H9 (cell line): ENCODE results near the gene MRPL18. TPM values are rescaled to one million over a fixed set of nuclear protein-coding genes. Genes with fewer than 3 reads are reported as not detected.
A peak's percentile ranks its signal among the peaks of the same experiment; 100 is the strongest.

Source experiments
- DNase-seq: peaks from one replicate; pipeline ENCODE4 v3.0.0-alpha.2; 2017
- H2AFZ ChIP-seq: one replicate; pipeline ENCODE4 v1.6.1; 2013; ENCODE audit warnings: mild to moderate bottlenecking, low read length, control low read depth, moderate library complexity
- H2AK5ac ChIP-seq: 2 replicates; pipeline ENCODE4 v1.6.1; 2013; ENCODE audit warnings: low read length, control low read depth, mixed read lengths; ENCODE audit not compliant: insufficient read length
- H2BK120ac ChIP-seq: one replicate; pipeline ENCODE4 v1.6.1; 2013; ENCODE audit warnings: low read depth, mild to moderate bottlenecking, low read length, control low read depth, inconsistent platforms; ENCODE audit not compliant: poor library complexity, severe bottlenecking
- H2BK12ac ChIP-seq: 2 replicates; pipeline ENCODE4 v1.6.1; 2013; ENCODE audit warnings: low read length, control low read depth, mixed read lengths, low read depth; ENCODE audit not compliant: insufficient read length
- H2BK15ac ChIP-seq: 2 replicates; pipeline ENCODE4 v1.6.1; 2013; ENCODE audit warnings: low read depth, low read length, control low read depth
- H2BK20ac ChIP-seq: one replicate; pipeline ENCODE4 v1.6.1; 2013; ENCODE audit warnings: low read depth, mild to moderate bottlenecking, low read length, control low read depth, inconsistent platforms; ENCODE audit not compliant: poor library complexity, severe bottlenecking
- H2BK5ac ChIP-seq: 2 replicates; pipeline ENCODE4 v1.6.1; 2013; ENCODE audit warnings: low read length, control low read depth, mixed read lengths; ENCODE audit not compliant: insufficient read length
- H3K14ac ChIP-seq: 2 replicates; pipeline ENCODE4 v1.6.1; 2013; ENCODE audit warnings: low read length, control low read depth; ENCODE audit not compliant: insufficient read depth
- H3K18ac ChIP-seq: 2 replicates; pipeline ENCODE4 v1.6.1; 2013; ENCODE audit warnings: low read depth, mild to moderate bottlenecking, mixed read lengths, low read length, control low read depth; ENCODE audit not compliant: insufficient read length
- H3K23ac ChIP-seq: 2 replicates; pipeline ENCODE4 v1.6.1; 2013; ENCODE audit warnings: low read length, control low read depth, mixed read lengths, low read depth; ENCODE audit not compliant: insufficient read length
- H3K23me2 ChIP-seq: 2 replicates; pipeline ENCODE4 v1.6.1; 2013; ENCODE audit warnings: low read depth, mild to moderate bottlenecking, mixed read lengths, low read length, control low read depth; ENCODE audit not compliant: insufficient read length, poor library complexity, severe bottlenecking
- H3K27ac ChIP-seq: 2 replicates; pipeline ENCODE4 v1.5.1; 2013; ENCODE audit warnings: low read length, control low read depth, mixed read lengths, low read depth; ENCODE audit not compliant: insufficient read length
- H3K27me3 ChIP-seq: 2 replicates; pipeline ENCODE4 v1.6.1; 2013; ENCODE audit warnings: low read length, control low read depth, inconsistent platforms; ENCODE audit not compliant: insufficient read depth
- H3K4ac ChIP-seq: 2 replicates; pipeline ENCODE4 v1.6.1; 2013; ENCODE audit warnings: low read depth, mild to moderate bottlenecking, control low read depth, inconsistent platforms, low read length, moderate library complexity
- H3K4me1 ChIP-seq: 2 replicates; pipeline ENCODE4 v1.6.1; 2013; ENCODE audit warnings: low read length, control low read depth, inconsistent platforms; ENCODE audit not compliant: insufficient read depth
- H3K4me2 ChIP-seq: 2 replicates; pipeline ENCODE4 v1.6.1; 2013; ENCODE audit warnings: low read length, control low read depth, mixed read lengths; ENCODE audit not compliant: insufficient read length, insufficient read depth
- H3K56ac ChIP-seq: 2 replicates; pipeline ENCODE4 v1.6.1; 2013; ENCODE audit warnings: low read depth, mild to moderate bottlenecking, mixed read lengths, low read length, control low read depth; ENCODE audit not compliant: insufficient read length
- H3K79me1 ChIP-seq: 2 replicates; pipeline ENCODE4 v1.6.1; 2013; ENCODE audit warnings: low read depth, mild to moderate bottlenecking, moderate library complexity, low read length, control low read depth, inconsistent platforms; ENCODE audit not compliant: insufficient read depth, poor library complexity, severe bottlenecking
- H3K79me2 ChIP-seq: 2 replicates; pipeline ENCODE4 v1.6.1; 2013; ENCODE audit warnings: low read length, control low read depth, inconsistent platforms; ENCODE audit not compliant: insufficient read depth
- H3K9ac ChIP-seq: 2 replicates; pipeline ENCODE4 v1.6.1; 2013; ENCODE audit warnings: low read length, control low read depth, mixed read lengths; ENCODE audit not compliant: insufficient read length; ENCODE audit errors: extremely low read depth
- H3K9me3 ChIP-seq: one replicate; pipeline ENCODE4 v1.6.1; 2013; ENCODE audit warnings: low read depth, low read length, inconsistent platforms; ENCODE audit not compliant: control insufficient read depth
- H3T11ph ChIP-seq: one replicate; pipeline ENCODE4 v1.6.1; 2013; ENCODE audit warnings: mild to moderate bottlenecking, low read length, control low read depth, inconsistent platforms
- H4K20me1 ChIP-seq: one replicate; pipeline ENCODE4 v1.6.1; 2013; ENCODE audit not compliant: control insufficient read depth, insufficient read length, insufficient read depth
- H4K5ac ChIP-seq: 2 replicates; pipeline ENCODE4 v1.6.1; 2013; ENCODE audit warnings: low read depth, mild to moderate bottlenecking, mixed read lengths, low read length, control low read depth; ENCODE audit not compliant: insufficient read length
- H4K8ac ChIP-seq: replicated peaks from 2 replicates; pipeline ENCODE4 v1.6.1; 2013; ENCODE audit warnings: low read length, control low read depth, mixed read lengths, low read depth; ENCODE audit not compliant: insufficient read length
- H4K91ac ChIP-seq: 2 replicates; pipeline ENCODE4 v1.6.1; 2013; ENCODE audit warnings: low read depth, mild to moderate bottlenecking, moderate library complexity, mixed read lengths, low read length, control low read depth; ENCODE audit not compliant: insufficient read length
- H3K27ac Mint-ChIP-seq, 3 experiments: 2 replicates in 2 of 3; 3 replicates in 1 of 3; pipeline ENCODE4 v1.8.0; 2020 to 2021; ENCODE audit warnings: mixed read lengths in 3 of 3, mild to moderate bottlenecking in 1 of 3, moderate library complexity in 1 of 3
- H3K27me3 Mint-ChIP-seq: 2 replicates; pipeline ENCODE4 v1.8.0; 2021; ENCODE audit warnings: low read depth, mild to moderate bottlenecking, moderate library complexity, mixed read lengths
- H3K36me3 Mint-ChIP-seq, 3 experiments: 2 replicates in 2 of 3; 3 replicates in 1 of 3; pipeline ENCODE4 v1.8.0; 2020 to 2021; ENCODE audit warnings: low read depth in 3 of 3, mixed read lengths in 3 of 3; ENCODE audit not compliant: insufficient read depth in 1 of 3
- H3K4me1 Mint-ChIP-seq, 2 experiments: 2 replicates each; pipeline ENCODE4 v1.8.0; 2020; ENCODE audit warnings: mixed read lengths in 2 of 2
- H3K4me3 Mint-ChIP-seq, 2 experiments: 2 replicates in 1 of 2; 3 replicates in 1 of 2; pipeline ENCODE4 v1.8.0; 2020 to 2021; ENCODE audit warnings: mild to moderate bottlenecking in 2 of 2, mixed read lengths in 2 of 2, moderate library complexity in 1 of 2
- H3K9me3 Mint-ChIP-seq, 2 experiments: 2 replicates in 1 of 2; 3 replicates in 1 of 2; pipeline ENCODE4 v1.8.0; 2020; ENCODE audit warnings: mild to moderate bottlenecking in 2 of 2, mixed read lengths in 2 of 2, moderate library complexity in 1 of 2
- WGBS: extraction: QIAGEN DNeasy Blood & Tissue Kit; methylation state at CpG from one replicate; pipeline ENCODE4 v1.1.7; 2013; ENCODE audit warnings: missing lambda C conversion rate, low lambda C conversion rate, mixed read lengths; ENCODE audit not compliant: insufficient read length; ENCODE audit errors: extremely low coverage; 5-methylcytosine and 5-hydroxymethylcytosine counted together
- total RNA-seq: library from RNA; stranded (reverse); gene quantifications from 2 replicates; pipeline ENCODE4 v1.2.1, GENCODE V29; 2021
- TF ChIP-seq, protein P1 (sequence below): fragments of 200-600 bp; sonication (generic); conservative IDR thresholded peaks from 3 replicates; pipeline ENCODE4 v1.8.0; 2021; ENCODE audit warnings: antibody characterized with exemption, mild to moderate bottlenecking

The MRPL18 gene
- total RNA-seq, 1 experiment from 2014 or later = 88.8 TPM

GRCh38 chr6:159762681-159763293 lies 27.5 kb upstream of the MRPL18 start:
- H4K5ac ChIP-seq = no peak overlapping the region
- H3K4ac ChIP-seq = no peak overlapping the region
- H2BK5ac ChIP-seq = peak overlapping the region; percentile 32
- H2BK20ac ChIP-seq = no peak overlapping the region
- H2AK5ac ChIP-seq = no peak overlapping the region
- H3K27me3 ChIP-seq = no peaks in the 10 kb centered on the region; the same call in 1 of the 2 replicates
- H3K14ac ChIP-seq = peak overlapping the region; percentile 69; the same call in 1 of the 2 replicates
- no peak overlapping the region for H2BK12ac ChIP-seq
- H4K8ac ChIP-seq = no peak overlapping the region
- peaks cover 2% of the 10 kb centered on the region; the same call in 1 of the 2 replicates for H3K4me1 ChIP-seq
- no peak overlapping the region for H2BK15ac ChIP-seq
- H3T11ph ChIP-seq = no peak overlapping the region
- no peaks in the 10 kb centered on the region for H3K9me3 ChIP-seq
- H3K79me1 ChIP-seq = peaks cover 3% of the 10 kb centered on the region
- no peak for DNase-seq
- no peak overlapping the region for H3K23ac ChIP-seq
- H3K23me2 ChIP-seq = peaks cover 15% of the 10 kb centered on the region
- peaks cover 3% of the 10 kb centered on the region; the same call in 1 of the 2 replicates for H3K79me2 ChIP-seq
- H3K9ac ChIP-seq = peak overlapping the region; percentile 83
- H3K56ac ChIP-seq = no peak overlapping the region
- H4K91ac ChIP-seq = no peak overlapping the region
- Mint-ChIP-seq H3K9me3 (no peaks in the 10 kb centered on the region; a peak in 1 of 5 replicates), H3K4me3 (peak overlapping the region; percentile 85 to 93), H3K27ac (peak overlapping the region; percentile 24 to 96 (median 92)), H3K4me1 (peaks cover 31 to 32% of the 10 kb centered on the region in 2 experiments), H3K36me3 (peaks cover 49 to 62% (median 57%) of the 10 kb centered on the region in 3 experiments), H3K27me3 (no peaks in the 10 kb centered on the region)
- no peak overlapping the region for H2BK120ac ChIP-seq
- TF ChIP-seq, protein P1, sequence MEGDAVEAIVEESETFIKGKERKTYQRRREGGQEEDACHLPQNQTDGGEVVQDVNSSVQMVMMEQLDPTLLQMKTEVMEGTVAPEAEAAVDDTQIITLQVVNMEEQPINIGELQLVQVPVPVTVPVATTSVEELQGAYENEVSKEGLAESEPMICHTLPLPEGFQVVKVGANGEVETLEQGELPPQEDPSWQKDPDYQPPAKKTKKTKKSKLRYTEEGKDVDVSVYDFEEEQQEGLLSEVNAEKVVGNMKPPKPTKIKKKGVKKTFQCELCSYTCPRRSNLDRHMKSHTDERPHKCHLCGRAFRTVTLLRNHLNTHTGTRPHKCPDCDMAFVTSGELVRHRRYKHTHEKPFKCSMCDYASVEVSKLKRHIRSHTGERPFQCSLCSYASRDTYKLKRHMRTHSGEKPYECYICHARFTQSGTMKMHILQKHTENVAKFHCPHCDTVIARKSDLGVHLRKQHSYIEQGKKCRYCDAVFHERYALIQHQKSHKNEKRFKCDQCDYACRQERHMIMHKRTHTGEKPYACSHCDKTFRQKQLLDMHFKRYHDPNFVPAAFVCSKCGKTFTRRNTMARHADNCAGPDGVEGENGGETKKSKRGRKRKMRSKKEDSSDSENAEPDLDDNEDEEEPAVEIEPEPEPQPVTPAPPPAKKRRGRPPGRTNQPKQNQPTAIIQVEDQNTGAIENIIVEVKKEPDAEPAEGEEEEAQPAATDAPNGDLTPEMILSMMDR = no peak
- H3K27ac ChIP-seq = no peak overlapping the region
- H3K4me2 ChIP-seq = peak overlapping the region; percentile 91
- peak overlapping the region; percentile 22 for H3K18ac ChIP-seq
- H4K20me1 ChIP-seq = peaks cover 2% of the 10 kb centered on the region
- no peak overlapping the region for H2AFZ ChIP-seq
- no CpG with 5 or more reads among the region's 16 CpGs for WGBS
